Measurements from ENCODE around the gene MARK1.
A peak's percentile ranks its signal among the peaks of the same experiment; 100 is the strongest.

MARK1 gene

DNA sequence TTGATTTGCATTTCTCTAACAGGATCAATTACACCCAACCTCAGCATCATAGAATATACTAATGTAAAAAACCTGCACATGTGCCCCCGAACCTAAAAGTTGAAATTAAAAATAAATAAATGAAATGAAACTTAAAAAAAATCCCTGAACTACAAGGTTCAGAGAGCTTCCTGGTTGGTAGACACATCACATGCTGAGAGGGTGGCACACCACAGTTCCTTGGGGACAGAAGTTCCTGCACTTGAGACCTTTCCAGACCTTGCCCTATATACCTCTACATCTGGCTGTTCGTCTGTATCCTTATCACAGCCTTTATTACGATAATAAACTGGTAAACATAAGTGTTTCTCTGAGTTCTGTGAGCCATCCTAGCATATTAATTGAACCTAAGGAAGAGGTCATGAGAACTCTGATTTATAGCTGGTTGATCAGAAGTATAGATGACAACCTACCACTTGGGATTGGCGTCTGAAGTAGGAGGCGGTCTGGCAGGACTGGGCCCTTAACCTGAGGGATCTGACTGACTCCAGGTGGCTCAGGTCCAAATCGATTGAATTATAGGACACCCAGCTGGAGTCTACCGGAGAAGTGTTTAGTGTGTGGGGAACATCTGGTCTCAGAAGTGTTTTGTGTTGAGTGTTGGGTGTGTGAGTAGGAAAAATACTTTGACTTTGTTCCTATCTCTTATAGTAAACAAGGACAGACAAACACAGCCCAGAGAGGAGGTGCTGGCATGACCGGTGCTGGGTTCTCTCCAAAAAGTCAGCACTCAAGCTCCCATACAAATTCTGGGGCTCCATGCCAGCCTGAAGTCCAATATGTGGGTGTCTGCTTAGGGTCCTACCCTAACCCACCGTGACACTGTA lies 181.2 kb downstream of the MARK1 start:
- in situ Hi-C loops (cut with MboI; ENCODE audit: low pct_unique_long_range_greater_than_20kb, low sequenced_read_pairs, unreplicated experiment): no loop called here
- no peak for DNase-seq (ENCODE audit: low spot score)
- TF ChIP-seq, protein P1, sequence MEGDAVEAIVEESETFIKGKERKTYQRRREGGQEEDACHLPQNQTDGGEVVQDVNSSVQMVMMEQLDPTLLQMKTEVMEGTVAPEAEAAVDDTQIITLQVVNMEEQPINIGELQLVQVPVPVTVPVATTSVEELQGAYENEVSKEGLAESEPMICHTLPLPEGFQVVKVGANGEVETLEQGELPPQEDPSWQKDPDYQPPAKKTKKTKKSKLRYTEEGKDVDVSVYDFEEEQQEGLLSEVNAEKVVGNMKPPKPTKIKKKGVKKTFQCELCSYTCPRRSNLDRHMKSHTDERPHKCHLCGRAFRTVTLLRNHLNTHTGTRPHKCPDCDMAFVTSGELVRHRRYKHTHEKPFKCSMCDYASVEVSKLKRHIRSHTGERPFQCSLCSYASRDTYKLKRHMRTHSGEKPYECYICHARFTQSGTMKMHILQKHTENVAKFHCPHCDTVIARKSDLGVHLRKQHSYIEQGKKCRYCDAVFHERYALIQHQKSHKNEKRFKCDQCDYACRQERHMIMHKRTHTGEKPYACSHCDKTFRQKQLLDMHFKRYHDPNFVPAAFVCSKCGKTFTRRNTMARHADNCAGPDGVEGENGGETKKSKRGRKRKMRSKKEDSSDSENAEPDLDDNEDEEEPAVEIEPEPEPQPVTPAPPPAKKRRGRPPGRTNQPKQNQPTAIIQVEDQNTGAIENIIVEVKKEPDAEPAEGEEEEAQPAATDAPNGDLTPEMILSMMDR (IDR thresholded peaks at IDR 0.05; ENCODE audit: extremely low read depth, insufficient read depth, missing control alignments): no peak

DNA sequence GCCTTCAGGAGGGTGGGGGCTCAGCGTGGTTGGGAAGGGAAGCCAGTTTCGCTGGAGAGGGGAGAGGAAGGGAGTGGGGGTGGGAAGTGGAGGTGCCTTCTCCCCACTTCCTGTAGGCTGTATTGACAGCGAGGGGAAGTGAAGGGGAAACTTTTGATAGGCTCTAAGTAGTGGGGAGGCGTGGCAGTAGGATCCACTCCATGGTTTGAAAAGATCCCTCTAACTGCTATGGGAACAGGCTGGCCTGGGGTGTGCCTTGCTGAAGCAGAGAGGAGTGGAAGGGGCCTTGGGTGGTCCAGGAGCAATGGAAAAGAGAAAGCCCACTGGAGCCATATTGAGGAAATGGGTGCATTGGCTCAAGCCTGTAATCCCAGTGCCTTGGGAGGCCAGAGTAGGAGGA lies 182.4 kb downstream of the MARK1 start:
- TF ChIP-seq, protein P1 (IDR thresholded peaks at IDR 0.05; ENCODE audit: extremely low read depth, insufficient read depth, missing control alignments): no peak
- in situ Hi-C loops (cut with MboI; ENCODE audit: low pct_unique_long_range_greater_than_20kb, low sequenced_read_pairs, unreplicated experiment): no loop called here

DNA sequence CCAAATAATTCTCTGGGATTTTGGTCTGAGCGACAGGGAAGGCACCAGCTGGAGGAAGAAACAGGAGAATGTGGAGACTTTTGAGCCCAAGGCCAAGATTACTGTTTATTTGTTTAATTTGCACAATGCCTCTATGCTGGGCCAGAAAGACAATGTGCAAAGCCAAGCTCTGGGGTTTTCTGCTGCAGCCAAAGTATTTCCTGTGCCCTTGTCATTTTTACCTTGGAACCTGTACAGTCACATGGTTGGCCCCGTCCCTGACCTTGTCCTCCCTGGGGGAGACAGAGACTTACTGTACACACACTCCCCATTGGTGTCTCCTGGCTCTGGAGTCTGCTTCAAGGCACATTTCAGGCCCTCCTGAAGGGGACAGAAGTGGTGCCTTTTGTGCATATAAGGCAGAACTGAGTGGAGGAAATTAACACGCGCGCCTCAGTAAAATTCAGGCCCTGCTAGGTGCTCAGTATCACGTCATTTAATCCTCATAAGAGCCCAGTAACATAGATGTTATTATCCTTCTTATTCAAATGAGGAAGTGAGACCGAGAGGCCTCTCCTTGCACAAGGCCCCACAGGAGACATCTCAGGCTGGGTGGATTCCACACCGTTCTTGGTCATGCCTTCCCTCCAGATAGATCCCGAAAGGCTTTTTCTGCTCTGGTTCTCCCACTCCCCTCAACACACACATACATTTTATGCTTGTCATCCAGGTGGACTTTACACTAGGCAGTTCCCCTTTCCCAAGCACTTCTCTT lies 183.3 kb downstream of the MARK1 start:
- peak; percentile 46 for DNase-seq (ENCODE audit: low spot score)
- TF ChIP-seq, protein P1 (IDR thresholded peaks at IDR 0.05; ENCODE audit: extremely low read depth, insufficient read depth, missing control alignments): no peak
- in situ Hi-C loops (cut with MboI; ENCODE audit: low pct_unique_long_range_greater_than_20kb, low sequenced_read_pairs, unreplicated experiment): no loop called here

More for the DNA sequence above, 182.4 kb downstream of the MARK1 start:
- no peak for DNase-seq (ENCODE audit: low spot score)

All from GM13977 (cell line).